Esophagus squamous epithelium (tissue), 5 donors: ENCODE data around the gene GRIP2. TPM values are rescaled to one million over a fixed set of nuclear protein-coding genes. Genes with fewer than 3 reads are reported as not detected.
A peak's percentile ranks its signal among the peaks of the same experiment; 100 is the strongest.

ENCODE experiments used
- DNase-seq: peaks from one replicate; lab custom pipeline; 2025; lab: John Stamatoyannopoulos, UW
- H3K27ac ChIP-seq, 4 donors: fragments of 200-600 bp; sonication (generic); one replicate each; pipeline ENCODE4 v1.5.1; 2016 to 2019; ENCODE audit warnings: mild to moderate bottlenecking in 1 of 4
- H3K27me3 ChIP-seq, 4 donors: fragments of 200-600 bp; sonication (generic); 1 replicate in 3 of 4; 2 replicates in 1 of 4; pipeline versions ENCODE4 v1.5.1 to v1.6.0; 2017 to 2021; ENCODE audit warnings: antibody characterized with exemption in 1 of 4
- H3K36me3 ChIP-seq, 3 donors: fragments of 200-600 bp; sonication (generic); one replicate each; pipeline ENCODE4 v1.5.1; 2016 to 2019
- H3K4me1 ChIP-seq, 3 donors: fragments of 200-600 bp; sonication (generic); one replicate each; pipeline ENCODE4 v1.5.1; 2017 to 2019
- H3K4me3 ChIP-seq, 4 donors: fragments of 200-600 bp; sonication (generic); 1 replicate in 3 of 4; 2 replicates in 1 of 4; pipeline ENCODE4 v1.5.1; 2016 to 2019; ENCODE audit warnings: mild to moderate bottlenecking in 2 of 4, moderate library complexity in 1 of 4
- H3K9me3 ChIP-seq, 3 donors: fragments of 200-600 bp; sonication (generic); one replicate each; pipeline ENCODE4 v1.5.1; 2016 to 2019
- CTCF ChIP-seq, 6 experiments: fragments of 450-650 bp in 4 of 6; fragments of 200-600 bp in 2 of 6; sonication (generic) in 2 of 6; IDR thresholded peaks; one replicate each; pipeline ENCODE4 v1.5.1; 2016 to 2019; ENCODE audit warnings: antibody characterized with exemption in 6 of 6, mild to moderate bottlenecking in 4 of 6, moderate library complexity in 4 of 6
- POLR2A ChIP-seq, 4 donors: fragments of 450-650 bp; IDR thresholded peaks; one replicate each; pipeline ENCODE4 v1.6.1; 2017; ENCODE audit warnings: antibody characterized with exemption in 4 of 4, mild to moderate bottlenecking in 4 of 4, moderate library complexity in 3 of 4
- WGBS, 2 donors: methylation state at CpG; one replicate each; pipeline ENCODE4 v1.1.5; 2018; 5-methylcytosine and 5-hydroxymethylcytosine counted together
- intact Hi-C: fragments of 100-400 bp; cut with DNase I; formaldehyde crosslinking; loops from one replicate; pipeline ENCODE4 v1.15.0; 2022
- total RNA-seq, 4 donors: library from RNA; depleted of rRNA; stranded (reverse); fragments of >200 nt; gene quantifications; one replicate each; pipeline ENCODE4 v1.1.0, GENCODE V29; 2016
- donor health status: DM: yes; HTN: yes; CAD: no.

The GRIP2 gene
- total RNA-seq: 1 to 10 TPM in 1 of 4 donors, under 1 TPM in 3; 0.23 to 2.9 (median 0.53) TPM

- WGBS, 2 donors: 61 to 73% methylated on average over 3 to 5 of the region's 14 CpGs
- Histone ChIP-seq H3K4me1 (peaks cover 0 to 23% (median 0%) of the 10 kb centered on the region in 3 donors), H3K4me3 (peak within 1 kb of the TSS in 1 of 4 donors; percentile 28), H3K27ac (peak within 1 kb of the TSS in 2 of 4 donors; percentile 44 to 49), H3K27me3 (peaks cover 0 to 11% (median 0%) of the 10 kb centered on the region in 4 donors), H3K36me3 (no peaks in the 10 kb centered on the region), H3K9me3 (no peaks in the 10 kb centered on the region)
- no peak for DNase-seq
- TF ChIP-seq POLR2A (IDR thresholded peaks at IDR 0.05) (no peak), CTCF (IDR thresholded peaks at IDR 0.05) (no peak)
- intact Hi-C loops: no loop called here
Measured at GRCh38 chr3:14539742-14540491, at the start of gene GRIP2. GRIP2 (minus strand) TSS chr3:14540342; CDS start chr3:14540308, 34 bp downstream.

- TF ChIP-seq CTCF (IDR thresholded peaks at IDR 0.05): no peak
- no peak for TF ChIP-seq POLR2A (IDR thresholded peaks at IDR 0.05)
- no peak overlapping the region for H3K27ac ChIP-seq
- H3K4me1 ChIP-seq: no peaks in the 10 kb centered on the region
- intact Hi-C loops: no loop called here
- H3K9me3 ChIP-seq: no peaks in the 10 kb centered on the region
- no peak for DNase-seq
- no peak overlapping the region for H3K4me3 ChIP-seq
- 68 to 100% methylated on average over 2 to 3 of the region's 6 CpGs for WGBS, 2 donors
- H3K27me3 ChIP-seq: peaks cover 0 to 62% (median 0%) of the 10 kb centered on the region in 4 donors
- H3K36me3 ChIP-seq: no peaks in the 10 kb centered on the region
Measured at GRCh38 chr3:14588425-14589112, 48.4 kb upstream of the GRIP2 start.

- DNase-seq: no peak
- H3K9me3 ChIP-seq: no peaks in the 10 kb centered on the region
- no peaks in the 10 kb centered on the region for H3K36me3 ChIP-seq
- intact Hi-C loops: no loop called here
- H3K27ac ChIP-seq: no peak overlapping the region
- H3K27me3 ChIP-seq: peaks cover 0 to 63% (median 0%) of the 10 kb centered on the region in 4 donors
- TF ChIP-seq POLR2A (IDR thresholded peaks at IDR 0.05): no peak
- TF ChIP-seq CTCF (IDR thresholded peaks at IDR 0.05): no peak
- no peaks in the 10 kb centered on the region for H3K4me1 ChIP-seq
- 47 to 48% methylated on average over 4 of the region's 4 CpGs for WGBS, 2 donors
- H3K4me3 ChIP-seq: no peak overlapping the region
Measured at GRCh38 chr3:14587740-14588360, 47.7 kb upstream of the GRIP2 start.

- Histone ChIP-seq H3K27ac (no peak overlapping the region), H3K36me3 (no peaks in the 10 kb centered on the region), H3K27me3 (peaks cover 0 to 63% (median 0%) of the 10 kb centered on the region in 4 donors), H3K4me3 (no peak overlapping the region), H3K9me3 (no peaks in the 10 kb centered on the region), H3K4me1 (no peaks in the 10 kb centered on the region)
- DNase-seq: no peak
- intact Hi-C loops: no loop called here
- WGBS, 2 donors: 74 to 76% methylated on average over 2 of the region's 2 CpGs
- no peak for TF ChIP-seq POLR2A (IDR thresholded peaks at IDR 0.05)
- no peak for TF ChIP-seq CTCF (IDR thresholded peaks at IDR 0.05)
Measured at GRCh38 chr3:14586611-14587010, 46.5 kb upstream of the GRIP2 start.
